ENCODE measurements around the gene UBLCP1. TPM values are rescaled to one million over a fixed set of nuclear protein-coding genes. Genes with fewer than 3 reads are reported as not detected.

The UBLCP1 gene
- total RNA-seq, 1 experiment from 2014 or later: 8.9 TPM

GRCh38 chr5:159218595-159219023 lies 44.5 kb upstream of the UBLCP1 start:
- Histone ChIP-seq H3K4me1 (ENCODE audit: insufficient read depth, low read length) (no peaks in the 10 kb centered on the region), H3K9me2 (replicated peaks; ENCODE audit: low read length) (no peaks in the 10 kb centered on the region), H3K4me2 (ENCODE audit: low read length) (no peak overlapping the region), H3K79me2 (ENCODE audit: low read length) (no peaks in the 10 kb centered on the region), H2AFZ (ENCODE audit: low read length) (no peak overlapping the region), H3F3A (ENCODE audit: low read length, unreplicated experiment) (no peaks in the 10 kb centered on the region), H3K9me3 (ENCODE audit: low read length) (no peaks in the 10 kb centered on the region), H3K4me3 (ENCODE audit: low read length) (no peak overlapping the region), H3K36me3 (ENCODE audit: low read depth, low read length) (no peaks in the 10 kb centered on the region), H3K27me3 (ENCODE audit: low read length) (no peaks in the 10 kb centered on the region), H4K20me1 (ENCODE audit: low read length) (no peaks in the 10 kb centered on the region), H3K9ac (ENCODE audit: low read length) (no peak overlapping the region), H3K27ac (ENCODE audit: low read length) (no peak overlapping the region)
- TF ChIP-seq EZH2 (IDR thresholded peaks at IDR 0.05; ENCODE audit: low read length, unreplicated experiment): no peak
- ChIA-PET POLR2A (ENCODE audit: unreplicated experiment) (no interaction called here), CTCF (no interaction called here)
- intact Hi-C loops (cut with micrococcal nuclease): no loop called here
- ATAC-seq: no peak
- BruUV-seq (replicated peaks): no TSS peak
- DNase-seq: no peak

GRCh38 chr5:159220206-159220605 lies 42.9 kb upstream of the UBLCP1 start:
- no peaks in the 10 kb centered on the region for H3F3A ChIP-seq (ENCODE audit: low read length, unreplicated experiment)
- DNase-seq (peak; percentile 9), ATAC-seq (peak; percentile 42)
- H3K4me3 ChIP-seq (ENCODE audit: low read length): no peak overlapping the region
- H3K9me3 ChIP-seq (ENCODE audit: low read length): no peaks in the 10 kb centered on the region
- H3K9me2 ChIP-seq (replicated peaks; ENCODE audit: low read length): no peaks in the 10 kb centered on the region
- H3K9ac ChIP-seq (ENCODE audit: low read length): no peak overlapping the region
- no TSS peak for BruUV-seq (replicated peaks)
- H3K4me2 ChIP-seq (ENCODE audit: low read length): no peak overlapping the region
- no peaks in the 10 kb centered on the region for H3K36me3 ChIP-seq (ENCODE audit: low read depth, low read length)
- ChIA-PET CTCF (no interaction called here), POLR2A (ENCODE audit: unreplicated experiment) (no interaction called here)
- H3K4me1 ChIP-seq (ENCODE audit: insufficient read depth, low read length): no peaks in the 10 kb centered on the region
- H3K27ac ChIP-seq (ENCODE audit: low read length): no peak overlapping the region
- no peaks in the 10 kb centered on the region for H3K27me3 ChIP-seq (ENCODE audit: low read length)
- intact Hi-C loops (cut with micrococcal nuclease): no loop called here
- no peaks in the 10 kb centered on the region for H4K20me1 ChIP-seq (ENCODE audit: low read length)
- no peaks in the 10 kb centered on the region for H3K79me2 ChIP-seq (ENCODE audit: low read length)
- no peak for TF ChIP-seq CTCF (conservative IDR thresholded peaks at IDR 0.05; ENCODE audit: low read depth, low read length)
- TF ChIP-seq EZH2 (IDR thresholded peaks at IDR 0.05; ENCODE audit: low read length, unreplicated experiment): no peak
- TF ChIP-seq EZH2phosphoT487 (IDR thresholded peaks at IDR 0.05; ENCODE audit: borderline replicate concordance, low read length): no peak
- no peak overlapping the region for H2AFZ ChIP-seq (ENCODE audit: low read length)

GRCh38 chr5:159223469-159223868 lies 39.6 kb upstream of the UBLCP1 start:
- no peaks in the 10 kb centered on the region for H3K9me3 ChIP-seq (ENCODE audit: low read length)
- no peak overlapping the region for H3K4me2 ChIP-seq (ENCODE audit: low read length)
- H3K79me2 ChIP-seq (ENCODE audit: low read length): no peaks in the 10 kb centered on the region
- no peak overlapping the region for H3K9ac ChIP-seq (ENCODE audit: low read length)
- H2AFZ ChIP-seq (ENCODE audit: low read length): no peak overlapping the region
- intact Hi-C loops (cut with micrococcal nuclease): no loop called here
- POLR2A ChIA-PET (ENCODE audit: unreplicated experiment): no interaction called here
- H3K9me2 ChIP-seq (replicated peaks; ENCODE audit: low read length): no peaks in the 10 kb centered on the region
- H3K4me3 ChIP-seq (ENCODE audit: low read length): no peak overlapping the region
- H3K27ac ChIP-seq (ENCODE audit: low read length): no peak overlapping the region
- DNase-seq (no peak), ATAC-seq (no peak)
- no peak for TF ChIP-seq EZH2phosphoT487 (IDR thresholded peaks at IDR 0.05; ENCODE audit: borderline replicate concordance, low read length)
- TF ChIP-seq EZH2 (IDR thresholded peaks at IDR 0.05; ENCODE audit: low read length, unreplicated experiment): no peak
- TF ChIP-seq CTCF (conservative IDR thresholded peaks at IDR 0.05; ENCODE audit: low read depth, low read length): no peak
- H3K36me3 ChIP-seq (ENCODE audit: low read depth, low read length): no peaks in the 10 kb centered on the region
- H3K27me3 ChIP-seq (ENCODE audit: low read length): no peaks in the 10 kb centered on the region
- CTCF ChIA-PET: no interaction called here
- no peaks in the 10 kb centered on the region for H3F3A ChIP-seq (ENCODE audit: low read length, unreplicated experiment)
- H4K20me1 ChIP-seq (ENCODE audit: low read length): no peaks in the 10 kb centered on the region
- H3K4me1 ChIP-seq (ENCODE audit: insufficient read depth, low read length): peaks cover 4% of the 10 kb centered on the region
- BruUV-seq (replicated peaks): no TSS peak
